Measurements from ENCODE around the gene GJA3.

The GJA3 gene

DNA sequence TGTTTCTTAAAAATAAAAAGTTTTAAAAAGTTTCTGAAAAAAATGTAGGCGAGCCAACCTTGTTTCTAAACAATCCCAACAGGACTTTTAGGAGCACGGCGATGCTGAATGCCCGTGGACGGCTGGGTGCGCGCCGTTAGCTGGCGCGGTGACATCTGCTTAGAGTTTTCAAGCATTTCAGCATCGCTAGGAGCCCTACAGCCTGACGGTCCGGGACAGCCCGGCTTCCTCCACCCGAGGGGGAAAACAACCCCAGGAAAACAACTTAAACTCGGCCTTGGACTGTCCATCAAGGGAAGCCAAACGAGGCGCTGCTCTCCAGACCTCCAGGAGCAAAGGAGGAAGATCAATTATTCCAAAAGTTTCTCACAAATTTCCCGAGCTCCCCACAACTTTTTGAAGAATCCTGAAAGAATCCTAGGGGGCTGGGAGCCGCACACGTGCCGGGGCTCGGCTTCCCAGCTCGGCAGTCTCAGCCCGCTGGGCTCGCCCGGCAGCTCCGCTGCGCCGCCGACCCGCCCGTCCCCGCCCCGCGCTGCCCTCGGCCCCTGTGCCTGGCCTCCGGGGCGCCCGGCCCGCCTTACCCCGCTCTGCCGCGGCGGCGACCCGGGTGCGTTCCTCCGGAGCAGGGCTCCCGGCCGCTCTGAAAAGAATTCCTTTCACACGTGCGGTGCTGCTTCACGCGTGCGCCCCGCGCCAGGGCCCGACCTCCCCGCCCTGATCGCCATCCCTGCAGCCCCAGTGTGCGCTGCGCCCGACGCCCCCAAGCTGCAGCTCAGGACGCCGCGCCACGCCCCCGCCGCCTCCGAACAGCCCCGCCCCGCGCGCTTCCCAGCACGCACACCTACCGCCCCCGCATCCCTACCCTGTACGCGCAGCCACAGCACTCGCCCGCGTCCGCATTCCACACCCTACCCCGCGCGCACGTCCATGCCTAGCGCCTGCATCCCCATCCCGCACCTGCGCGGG, at the start of gene GJA3:
Gene GJA3, minus strand, starts transcription at position 747 of the 969 bp plus-strand sequence. CDS start 17,764 bp downstream, outside the sequence.
- DNase-seq, result no peak

DNA sequence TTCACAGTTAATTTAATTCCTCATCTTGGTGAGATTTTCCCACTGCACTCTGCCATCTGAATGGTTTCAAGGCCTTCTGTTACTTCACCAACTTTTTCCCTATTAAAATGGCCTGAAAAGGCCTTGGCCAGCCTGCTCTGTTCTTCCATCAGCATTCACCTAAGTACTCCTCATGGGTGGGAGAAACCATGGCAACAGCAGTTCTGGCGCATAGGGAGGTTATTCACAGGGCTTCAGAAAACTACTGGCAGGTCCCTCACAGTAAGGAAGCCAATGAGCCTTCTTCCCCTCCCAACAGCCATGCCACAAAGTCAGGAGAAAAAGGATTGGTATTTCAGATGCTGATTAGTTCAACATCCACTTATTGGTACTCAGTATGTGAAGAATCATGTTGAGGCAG, 49.1 kb upstream of the GJA3 start:
- DNase-seq, result no peak

DNA sequence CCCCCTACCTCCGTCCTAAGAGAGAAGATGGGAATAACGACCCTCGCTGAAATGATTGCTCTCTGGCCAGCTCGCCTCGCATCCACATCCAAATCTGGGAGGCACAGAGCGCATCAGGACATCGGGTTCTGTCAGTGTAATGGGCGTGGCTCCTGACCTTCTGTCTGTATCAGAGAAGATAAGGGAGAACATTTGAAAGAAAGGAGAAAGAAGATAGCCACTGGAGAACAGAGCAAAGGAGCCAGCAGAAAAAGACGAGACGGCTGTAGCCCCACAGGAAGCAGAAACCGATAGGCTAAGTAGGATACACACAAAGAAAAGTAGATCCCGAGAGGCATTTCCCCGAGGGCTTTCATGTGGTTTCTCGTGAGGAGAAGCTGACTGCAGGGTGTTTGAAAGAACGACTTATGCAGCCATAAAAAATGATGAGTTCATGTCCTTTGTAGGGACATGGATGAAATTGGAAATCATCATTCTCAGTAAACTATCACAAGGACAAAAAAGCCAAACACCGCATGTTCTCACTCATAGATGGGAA, 45.9 kb upstream of the GJA3 start:
- DNase-seq, result no peak

DNA sequence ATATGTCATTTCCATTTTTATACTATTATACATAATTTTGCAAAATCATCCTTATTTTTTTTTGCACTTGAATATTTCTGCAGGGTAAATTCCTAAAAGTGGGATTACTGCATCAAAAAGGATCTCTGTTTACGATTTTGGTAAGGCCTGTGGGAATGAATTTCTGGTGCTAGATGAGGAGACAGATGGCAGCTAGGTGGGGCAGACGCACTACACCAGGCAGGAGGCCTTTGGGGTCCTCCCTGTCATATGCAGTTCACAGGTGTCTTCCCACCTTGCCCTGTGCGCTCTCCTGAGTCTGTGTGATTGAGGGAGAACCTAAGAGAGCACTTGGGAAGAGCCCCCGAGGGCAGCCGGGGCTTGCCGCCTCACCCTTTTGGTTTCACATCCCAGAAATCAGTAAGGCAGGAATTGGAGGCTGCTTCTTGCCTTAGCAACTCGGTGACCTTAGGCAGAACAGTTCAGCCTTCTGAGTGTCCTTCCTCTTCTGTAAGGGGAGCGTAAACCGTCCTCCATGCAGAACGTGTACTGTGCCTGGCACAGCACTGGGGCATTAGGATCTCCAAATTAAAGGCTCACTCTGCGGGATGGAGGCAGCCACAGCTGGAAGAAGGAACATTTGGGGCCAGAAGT, 45.3 kb upstream of the GJA3 start:
- DNase-seq, result no peak

- no peak for DNase-seq
Measured at GRCh38 chr13:20198781-20199180, 37.9 kb upstream of the GJA3 start.

DNA sequence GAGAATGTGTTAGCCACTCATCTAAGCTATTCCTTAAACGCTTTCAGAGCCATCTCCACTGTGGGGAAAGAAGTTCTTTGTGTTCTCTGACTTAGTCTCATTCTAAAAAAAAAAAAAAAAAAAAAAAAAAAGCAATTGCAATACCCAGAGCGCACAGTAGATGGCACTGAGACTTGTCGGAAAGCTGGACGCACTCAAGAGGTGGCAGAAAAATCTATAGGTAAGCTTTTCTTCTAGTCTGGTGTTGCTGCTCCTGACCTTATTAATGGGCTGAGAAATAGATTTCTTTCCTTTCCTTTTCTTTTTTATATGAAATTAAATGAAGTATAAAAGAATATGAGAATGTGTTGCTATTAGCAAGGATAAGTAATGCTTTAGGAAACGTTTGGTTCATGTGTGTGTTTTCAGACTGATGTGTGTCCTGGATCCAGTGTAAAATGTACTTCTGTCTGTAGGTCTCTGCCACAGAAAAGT, 36.5 kb upstream of the GJA3 start:
- peak; percentile 41 for DNase-seq

GRCh38 chr13:20195801-20196200, 34.9 kb upstream of the GJA3 start:
- DNase-seq, result no peak

DNA sequence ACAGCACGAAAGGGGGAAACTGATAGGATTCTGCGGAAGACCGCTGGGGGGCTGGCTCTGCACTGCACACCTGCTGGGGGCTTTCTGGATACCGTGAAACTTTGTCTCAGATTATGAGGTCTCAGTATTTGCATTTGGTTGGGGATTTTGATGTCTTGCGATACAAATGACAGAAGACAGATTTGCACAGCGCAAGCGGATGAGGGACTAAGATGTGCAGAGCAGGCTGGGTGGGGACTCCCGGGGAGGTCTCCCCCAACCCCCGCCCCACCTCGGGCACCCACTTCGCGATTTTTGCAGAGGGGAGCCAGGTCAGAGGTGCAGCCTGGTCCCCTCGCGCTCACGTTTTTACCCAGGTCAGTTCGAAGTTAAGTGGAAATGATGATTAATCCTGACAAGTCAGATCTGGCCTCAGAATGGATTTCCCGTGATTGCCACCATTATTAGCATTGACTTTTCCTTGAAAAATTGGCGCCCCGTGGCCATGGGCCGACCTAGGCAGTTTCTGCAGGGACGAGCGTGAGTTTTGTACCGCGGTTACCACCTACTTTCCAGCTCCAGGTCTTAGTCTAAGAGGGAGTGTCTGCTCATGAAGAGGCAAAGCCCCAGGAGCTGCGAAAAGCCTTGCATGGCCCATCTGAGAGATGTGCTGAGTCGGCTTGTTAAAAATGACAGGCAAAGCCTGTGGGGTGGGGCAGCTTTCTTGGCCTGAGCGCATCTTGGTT, 33.2 kb upstream of the GJA3 start:
- DNase-seq, result no peak

GRCh38 chr13:20193162-20193906, 32.5 kb upstream of the GJA3 start:
- DNase-seq, result no peak

DNA sequence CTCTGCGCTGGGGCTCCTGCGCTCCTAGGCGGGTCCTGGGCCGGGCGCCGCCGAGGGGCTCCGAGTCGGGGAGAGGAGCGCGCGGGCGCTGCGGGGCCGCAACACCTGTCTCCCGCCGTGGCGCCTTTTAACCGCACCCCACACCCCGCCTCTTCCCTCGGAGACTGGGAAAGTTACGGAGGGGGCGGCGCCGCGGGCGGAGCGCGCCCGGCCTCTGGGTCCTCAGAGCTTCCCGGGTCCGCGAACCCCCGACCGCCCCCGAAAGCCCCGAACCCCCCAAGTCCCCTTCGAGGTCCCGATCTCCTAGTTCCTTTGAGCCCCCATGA, 31.9 kb upstream of the GJA3 start, which contains the start of gene GJB2:
Gene GJB2, minus strand, starts transcription at position 103 of the 326 bp plus-strand sequence. CDS start 3,357 bp downstream, outside the sequence.
- no peak for DNase-seq

GRCh38 chr13:20192158-20192835, 31.4 kb upstream of the GJA3 start:
- DNase-seq, result no peak

DNA sequence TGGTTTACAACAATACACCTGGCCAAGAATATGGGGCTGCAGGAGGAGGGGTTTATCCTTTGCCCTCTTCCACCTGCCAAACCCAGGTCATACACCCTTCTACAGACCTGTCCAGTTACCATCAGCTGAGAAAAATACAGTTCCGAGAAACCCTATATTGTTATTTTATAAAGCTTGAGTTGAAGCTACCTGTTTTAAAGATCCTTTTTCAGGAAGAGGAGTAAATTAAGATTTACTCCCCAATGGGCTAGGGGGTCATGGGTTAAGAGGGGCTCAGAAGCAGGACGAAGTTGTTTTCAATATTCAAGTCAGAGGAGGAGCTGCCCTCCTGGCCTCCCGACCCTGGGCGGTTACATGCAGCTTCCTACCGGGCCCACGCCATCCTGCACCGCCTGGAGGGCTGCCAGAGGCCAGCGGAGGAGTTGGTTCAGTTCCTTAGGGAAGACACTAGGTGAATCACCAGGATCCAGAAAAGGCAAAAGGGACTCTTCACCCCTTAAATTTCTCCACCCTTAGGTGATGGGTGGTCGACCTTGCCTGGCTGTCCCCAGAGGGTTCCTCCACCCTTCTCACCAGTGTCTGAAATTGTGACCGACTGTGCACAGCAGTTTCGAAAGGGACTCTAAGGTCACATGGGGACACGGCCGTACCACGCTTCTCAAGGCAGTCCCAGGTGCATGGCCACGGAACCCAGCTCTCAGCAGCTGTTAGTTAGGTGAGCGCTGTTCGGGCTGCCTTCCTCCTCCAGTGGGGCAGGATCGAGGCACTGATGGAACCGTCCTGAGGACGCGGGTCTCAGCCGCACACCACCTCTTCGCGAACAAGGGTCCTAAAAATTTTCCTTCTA, 30.7 kb upstream of the GJA3 start:
- DNase-seq, result peak; percentile 25

- DNase-seq, result no peak
Measured at GRCh38 chr13:20190481-20191310, 29.8 kb upstream of the GJA3 start.

DNA sequence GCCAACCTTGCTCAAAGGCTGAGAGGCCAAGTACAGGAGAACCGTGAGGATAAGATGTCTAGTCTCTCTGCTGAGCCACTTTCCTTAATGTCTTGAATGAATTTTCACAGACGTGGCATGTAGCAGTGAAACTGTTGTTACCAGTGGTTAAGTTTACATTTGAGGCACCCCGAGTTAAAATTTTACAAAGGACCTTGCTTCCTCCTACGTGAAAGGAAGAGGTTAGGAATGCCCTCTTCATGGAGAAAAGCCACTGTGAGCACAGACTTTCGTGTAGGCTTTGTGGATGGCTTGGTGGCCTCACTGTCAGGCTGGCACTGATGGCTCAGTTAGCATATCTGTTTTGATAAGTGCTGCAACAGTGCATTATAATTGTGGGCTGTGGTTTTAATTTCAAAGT, 29.2 kb upstream of the GJA3 start:
- DNase-seq, result no peak

DNA sequence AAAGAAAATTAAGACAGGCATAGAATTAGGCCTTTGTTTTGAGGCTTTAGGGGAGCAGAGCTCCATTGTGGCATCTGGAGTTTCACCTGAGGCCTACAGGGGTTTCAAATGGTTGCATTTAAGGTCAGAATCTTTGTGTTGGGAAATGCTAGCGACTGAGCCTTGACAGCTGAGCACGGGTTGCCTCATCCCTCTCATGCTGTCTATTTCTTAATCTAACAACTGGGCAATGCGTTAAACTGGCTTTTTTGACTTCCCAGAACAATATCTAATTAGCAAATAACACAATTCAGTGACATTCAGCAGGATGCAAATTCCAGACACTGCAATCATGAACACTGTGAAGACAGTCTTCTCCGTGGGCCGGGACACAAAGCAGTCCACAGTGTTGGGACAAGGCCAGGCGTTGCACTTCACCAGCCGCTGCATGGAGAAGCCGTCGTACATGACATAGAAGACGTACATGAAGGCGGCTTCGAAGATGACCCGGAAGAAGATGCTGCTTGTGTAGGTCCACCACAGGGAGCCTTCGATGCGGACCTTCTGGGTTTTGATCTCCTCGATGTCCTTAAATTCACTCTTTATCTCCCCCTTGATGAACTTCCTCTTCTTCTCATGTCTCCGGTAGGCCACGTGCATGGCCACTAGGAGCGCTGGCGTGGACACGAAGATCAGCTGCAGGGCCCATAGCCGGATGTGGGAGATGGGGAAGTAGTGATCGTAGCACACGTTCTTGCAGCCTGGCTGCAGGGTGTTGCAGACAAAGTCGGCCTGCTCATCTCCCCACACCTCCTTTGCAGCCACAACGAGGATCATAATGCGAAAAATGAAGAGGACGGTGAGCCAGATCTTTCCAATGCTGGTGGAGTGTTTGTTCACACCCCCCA, 28.1 kb upstream of the GJA3 start:
- peak; percentile 85 for DNase-seq

DNA sequence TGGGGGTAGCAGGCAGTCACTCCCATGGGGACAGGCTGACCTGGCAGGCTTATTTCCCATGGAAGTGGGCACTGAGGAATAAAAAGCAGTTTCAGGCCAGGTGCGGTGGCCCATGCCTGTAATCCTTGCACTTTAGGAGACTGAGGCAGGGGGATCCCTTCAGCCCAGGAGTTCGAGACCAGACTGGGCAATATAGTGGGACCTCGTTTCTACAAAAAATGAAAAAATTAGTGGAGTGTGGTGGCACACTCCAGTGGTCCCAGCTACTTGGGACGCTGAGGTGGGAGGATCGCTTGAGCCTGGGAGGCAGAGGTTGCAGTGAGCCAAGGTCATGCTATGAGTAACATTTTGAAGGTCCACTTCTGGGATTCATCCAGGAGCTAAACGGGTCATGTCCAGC, 25.9 kb upstream of the GJA3 start:
- DNase-seq, result no peak

DNA sequence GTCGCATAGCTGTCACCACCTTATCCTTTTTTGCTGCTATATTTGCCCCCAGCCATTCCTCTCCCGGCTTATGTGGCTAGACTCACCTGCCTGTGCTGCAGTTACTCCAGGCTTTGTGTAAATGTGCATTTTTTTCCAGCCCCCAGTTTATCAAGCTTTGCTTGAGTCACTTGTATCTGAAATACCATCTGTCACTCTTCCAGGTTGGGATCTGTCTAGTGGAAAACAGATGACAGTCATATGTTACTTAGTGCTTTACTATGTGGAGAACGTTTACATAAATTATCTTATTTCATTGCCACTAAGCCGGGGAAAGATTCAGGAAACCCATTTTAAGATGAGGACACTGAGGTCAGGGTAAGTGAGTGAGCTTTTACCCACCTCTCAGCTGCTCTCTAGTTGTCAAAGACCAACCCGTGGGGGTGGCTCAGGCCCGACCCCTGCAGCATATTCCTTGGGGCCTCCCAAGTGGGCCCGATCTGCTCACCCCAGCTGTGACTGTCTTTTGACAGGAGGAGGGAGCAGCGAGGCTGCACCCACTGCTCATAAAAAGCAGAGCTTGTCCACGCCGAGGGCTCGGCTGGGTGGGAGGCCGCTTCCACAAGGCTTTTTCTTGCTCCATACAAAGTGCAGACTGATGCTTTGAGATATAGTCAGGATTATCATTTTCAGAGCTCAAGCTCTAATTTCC, 24.7 kb upstream of the GJA3 start:
- DNase-seq, result no peak

GRCh38 chr13:20182231-20182846, 21.5 kb upstream of the GJA3 start:
- peak; percentile 52 for DNase-seq
